Measurements from ENCODE around the gene GPS2. TPM values are rescaled to one million over a fixed set of nuclear protein-coding genes. Genes with fewer than 3 reads are reported as not detected.

GPS2 gene
- total RNA-seq, 1 experiment from 2014 or later: 62.6 TPM

- H3K23me2 ChIP-seq (ENCODE audit: insufficient read length, low read depth, low read length, poor library complexity, severe bottlenecking): peaks cover 10% of the 10 kb centered on the region
- no peak overlapping the region for H2BK20ac ChIP-seq (ENCODE audit: low read depth, low read length, poor library complexity, severe bottlenecking)
- no peak overlapping the region for H3K14ac ChIP-seq (ENCODE audit: insufficient read depth, low read length)
- Mint-ChIP-seq H3K4me3 (peak overlapping the region; percentile 26 to 71; a peak in 3 of 5 replicates), H3K36me3 (ENCODE audit: insufficient read depth in 1 of 3, low read depth in 3 of 3) (peaks cover 42 to 78% (median 74%) of the 10 kb centered on the region in 3 experiments), H3K9me3 (no peaks in the 10 kb centered on the region; a peak in 1 of 5 replicates), H3K4me1 (peaks cover 16% of the 10 kb centered on the region in 2 experiments), H3K27ac (peak overlapping the region in 2 of 3 experiments; percentile 39 to 84; a peak in 2 of 7 replicates), H3K27me3 (ENCODE audit: low read depth) (no peaks in the 10 kb centered on the region; the same call in 1 of the 2 replicates)
- H4K20me1 ChIP-seq (ENCODE audit: control insufficient read depth, insufficient read depth, insufficient read length): no peaks in the 10 kb centered on the region
- no peak overlapping the region for H2AFZ ChIP-seq (ENCODE audit: low read length)
- no peak overlapping the region for H3T11ph ChIP-seq (ENCODE audit: low read length)
- H3K4me2 ChIP-seq (ENCODE audit: insufficient read depth, insufficient read length, low read length): no peak overlapping the region
- H2BK5ac ChIP-seq (ENCODE audit: insufficient read length, low read length): no peak overlapping the region
- no peak overlapping the region for H4K91ac ChIP-seq (ENCODE audit: insufficient read length, low read depth, low read length)
- H3K79me1 ChIP-seq (ENCODE audit: insufficient read depth, low read depth, low read length, poor library complexity, severe bottlenecking): no peaks in the 10 kb centered on the region
- no peak overlapping the region for H3K18ac ChIP-seq (ENCODE audit: insufficient read length, low read depth, low read length)
- H4K5ac ChIP-seq (ENCODE audit: insufficient read length, low read depth, low read length): no peak overlapping the region
- H2BK120ac ChIP-seq (ENCODE audit: low read depth, low read length, poor library complexity, severe bottlenecking): no peak overlapping the region
- no peaks in the 10 kb centered on the region for H3K27me3 ChIP-seq (ENCODE audit: insufficient read depth, low read length)
- H3K4me1 ChIP-seq (ENCODE audit: insufficient read depth, low read length): no peaks in the 10 kb centered on the region
- TF ChIP-seq CTCF (conservative IDR thresholded peaks at IDR 0.05): no peak
- no peak overlapping the region for H3K27ac ChIP-seq (ENCODE audit: insufficient read length, low read depth, low read length)
- H3K23ac ChIP-seq (ENCODE audit: insufficient read length, low read depth, low read length): no peak overlapping the region
- H3K56ac ChIP-seq (ENCODE audit: insufficient read length, low read depth, low read length): no peak overlapping the region
- H3K9me3 ChIP-seq (ENCODE audit: control insufficient read depth, low read depth, low read length): no peaks in the 10 kb centered on the region
- H3K4ac ChIP-seq (ENCODE audit: low read depth, low read length): no peak overlapping the region
- no CpG with 5 or more reads among the region's 16 CpGs for WGBS (ENCODE audit: extremely low coverage, insufficient read length, low lambda C conversion rate)
- H3K9ac ChIP-seq (ENCODE audit: extremely low read depth, insufficient read length, low read length): no peak overlapping the region
- no peak overlapping the region for H4K8ac ChIP-seq (replicated peaks; ENCODE audit: insufficient read length, low read depth, low read length)
- no peak overlapping the region for H2AK5ac ChIP-seq (ENCODE audit: insufficient read length, low read length)
- DNase-seq: no peak
- H3K79me2 ChIP-seq (ENCODE audit: insufficient read depth, low read length): no peaks in the 10 kb centered on the region
- no peak overlapping the region for H2BK15ac ChIP-seq (ENCODE audit: low read depth, low read length)
- H2BK12ac ChIP-seq (ENCODE audit: insufficient read length, low read depth, low read length): no peak overlapping the region
Observed at GRCh38 chr17:7317161-7317803, 2.1 kb upstream of the GPS2 start.

Data from H9 (cell line).